Neural crest cell (in vitro differentiated cells): ENCODE measurements around the gene CEP55. TPM values are rescaled to one million over a fixed set of nuclear protein-coding genes. Genes with fewer than 3 reads are reported as not detected.

ENCODE experiments used
- DNase-seq: peaks from one replicate; pipeline ENCODE4 v3.0.0; 2021; ENCODE audit warnings: low read depth, mixed read lengths, low spot score
- H3K27ac Mint-ChIP-seq: one replicate; pipeline ENCODE4 v1.8.0; 2021; ENCODE audit warnings: mild to moderate bottlenecking, mixed read lengths; ENCODE audit not compliant: unreplicated experiment
- H3K27me3 Mint-ChIP-seq: 2 replicates; pipeline ENCODE4 v1.8.0; 2021; ENCODE audit warnings: low read depth, mild to moderate bottlenecking, mixed read lengths
- H3K36me3 Mint-ChIP-seq: 2 replicates; pipeline ENCODE4 v1.8.0; 2021; ENCODE audit warnings: low read depth, mild to moderate bottlenecking, mixed read lengths
- H3K4me1 Mint-ChIP-seq: 2 replicates; pipeline ENCODE4 v1.8.0; 2021; ENCODE audit warnings: mixed read lengths
- H3K4me3 Mint-ChIP-seq: one replicate; pipeline ENCODE4 v1.8.0; 2021; ENCODE audit warnings: mild to moderate bottlenecking, mixed read lengths
- H3K9me3 Mint-ChIP-seq: 2 replicates; pipeline ENCODE4 v1.8.0; 2021; ENCODE audit warnings: mixed read lengths
- total RNA-seq: library from RNA; stranded (reverse); gene quantifications from 2 replicates; pipeline ENCODE4 v1.2.1, GENCODE V29; 2021
- TF ChIP-seq, protein P1 (sequence below): fragments of 200-600 bp; sonication (generic); conservative IDR thresholded peaks from 2 replicates; pipeline ENCODE4 v1.5.0; 2021; ENCODE audit warnings: antibody characterized with exemption, mild to moderate bottlenecking

The CEP55 gene
- total RNA-seq, 1 donor from 2014 or later = 30.7 TPM

- Mint-ChIP-seq H3K27me3 (no peaks in the 10 kb centered on the region), H3K4me1 (peaks cover 27% of the 10 kb centered on the region), H3K36me3 (no peaks in the 10 kb centered on the region), H3K4me3 (no peak overlapping the region), H3K27ac (no peak overlapping the region), H3K9me3 (no peaks in the 10 kb centered on the region)
- TF ChIP-seq, protein P1, sequence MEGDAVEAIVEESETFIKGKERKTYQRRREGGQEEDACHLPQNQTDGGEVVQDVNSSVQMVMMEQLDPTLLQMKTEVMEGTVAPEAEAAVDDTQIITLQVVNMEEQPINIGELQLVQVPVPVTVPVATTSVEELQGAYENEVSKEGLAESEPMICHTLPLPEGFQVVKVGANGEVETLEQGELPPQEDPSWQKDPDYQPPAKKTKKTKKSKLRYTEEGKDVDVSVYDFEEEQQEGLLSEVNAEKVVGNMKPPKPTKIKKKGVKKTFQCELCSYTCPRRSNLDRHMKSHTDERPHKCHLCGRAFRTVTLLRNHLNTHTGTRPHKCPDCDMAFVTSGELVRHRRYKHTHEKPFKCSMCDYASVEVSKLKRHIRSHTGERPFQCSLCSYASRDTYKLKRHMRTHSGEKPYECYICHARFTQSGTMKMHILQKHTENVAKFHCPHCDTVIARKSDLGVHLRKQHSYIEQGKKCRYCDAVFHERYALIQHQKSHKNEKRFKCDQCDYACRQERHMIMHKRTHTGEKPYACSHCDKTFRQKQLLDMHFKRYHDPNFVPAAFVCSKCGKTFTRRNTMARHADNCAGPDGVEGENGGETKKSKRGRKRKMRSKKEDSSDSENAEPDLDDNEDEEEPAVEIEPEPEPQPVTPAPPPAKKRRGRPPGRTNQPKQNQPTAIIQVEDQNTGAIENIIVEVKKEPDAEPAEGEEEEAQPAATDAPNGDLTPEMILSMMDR = no peak
- no peak for DNase-seq
These were observed 42.3 kb upstream of the CEP55 start for GRCh38 chr10:93454146-93454545.

DNA sequence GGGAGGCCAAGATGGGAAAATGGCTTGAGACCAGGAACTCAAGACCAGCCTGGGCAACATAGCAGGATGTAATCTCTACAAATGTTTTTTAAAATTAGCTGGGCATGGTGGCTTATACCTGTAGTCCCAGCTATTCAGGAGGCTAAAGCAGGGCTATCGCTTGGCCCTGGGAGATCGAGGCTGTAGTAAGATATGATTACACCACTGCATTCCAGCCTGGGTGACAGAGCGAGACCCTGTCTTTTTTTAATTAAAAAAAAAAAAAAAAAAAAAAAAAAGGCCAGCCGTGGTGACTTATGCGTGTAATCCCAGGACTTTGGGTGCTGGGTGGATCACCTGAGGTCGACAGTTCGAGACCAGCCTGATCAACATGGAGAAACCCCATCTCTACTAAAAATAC, 41.7 kb upstream of the CEP55 start:
- no peak overlapping the region for H3K27ac Mint-ChIP-seq

GRCh38 chr10:93456480-93456879, 39.9 kb upstream of the CEP55 start:
- Mint-ChIP-seq H3K36me3 (no peaks in the 10 kb centered on the region), H3K4me3 (no peak overlapping the region), H3K4me1 (peaks cover 39% of the 10 kb centered on the region), H3K9me3 (no peaks in the 10 kb centered on the region), H3K27ac (no peak overlapping the region), H3K27me3 (no peaks in the 10 kb centered on the region)
- DNase-seq = no peak
- TF ChIP-seq, protein P1 = no peak

More for the DNA sequence above, 41.7 kb upstream of the CEP55 start:
- no peak for DNase-seq
- Mint-ChIP-seq H3K4me1 (peaks cover 30% of the 10 kb centered on the region), H3K27me3 (no peaks in the 10 kb centered on the region), H3K36me3 (no peaks in the 10 kb centered on the region), H3K4me3 (no peak overlapping the region), H3K9me3 (no peaks in the 10 kb centered on the region)
- TF ChIP-seq, protein P1 = no peak

GRCh38 chr10:93457511-93457910, 38.9 kb upstream of the CEP55 start:
- H3K4me3 Mint-ChIP-seq = no peak overlapping the region
- no peak for DNase-seq
- no peaks in the 10 kb centered on the region for H3K27me3 Mint-ChIP-seq
- H3K4me1 Mint-ChIP-seq = peaks cover 46% of the 10 kb centered on the region
- no peaks in the 10 kb centered on the region for H3K36me3 Mint-ChIP-seq
- TF ChIP-seq, protein P1 = no peak
- no peaks in the 10 kb centered on the region for H3K9me3 Mint-ChIP-seq
- no peak overlapping the region for H3K27ac Mint-ChIP-seq

DNA sequence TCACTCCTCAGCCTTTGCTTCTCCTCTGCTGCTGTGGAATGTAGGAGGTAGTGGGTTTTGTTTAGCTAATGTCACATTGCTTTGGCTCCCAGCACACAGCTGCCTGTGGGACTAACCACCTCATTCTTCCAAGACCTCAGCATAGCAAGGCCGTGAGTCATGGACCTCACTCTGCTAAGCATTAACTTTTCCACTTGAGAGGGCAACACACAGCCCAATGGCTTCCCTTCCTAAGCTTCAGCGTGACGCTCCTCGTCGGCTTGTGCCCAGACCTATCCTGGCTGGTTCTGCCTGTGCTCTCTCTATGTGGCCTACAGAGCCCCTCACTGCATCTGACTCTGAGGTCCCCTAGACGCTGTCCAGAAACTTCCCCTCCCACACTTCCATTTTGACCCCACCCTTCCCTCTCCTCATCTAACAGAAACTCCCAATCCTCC, 37.6 kb upstream of the CEP55 start:
- no peaks in the 10 kb centered on the region for H3K27me3 Mint-ChIP-seq
- no peak for DNase-seq
- H3K9me3 Mint-ChIP-seq = no peaks in the 10 kb centered on the region
- peaks cover 54% of the 10 kb centered on the region for H3K4me1 Mint-ChIP-seq
- TF ChIP-seq, protein P1 = no peak
- H3K36me3 Mint-ChIP-seq = no peaks in the 10 kb centered on the region
- peak overlapping the region; percentile 60 for H3K27ac Mint-ChIP-seq
- no peak overlapping the region for H3K4me3 Mint-ChIP-seq

GRCh38 chr10:93459466-93459865, 36.9 kb upstream of the CEP55 start:
- H3K4me1 Mint-ChIP-seq = peaks cover 60% of the 10 kb centered on the region
- TF ChIP-seq, protein P1 = no peak
- no peak overlapping the region for H3K4me3 Mint-ChIP-seq
- no peaks in the 10 kb centered on the region for H3K27me3 Mint-ChIP-seq
- no peaks in the 10 kb centered on the region for H3K9me3 Mint-ChIP-seq
- H3K36me3 Mint-ChIP-seq = no peaks in the 10 kb centered on the region
- H3K27ac Mint-ChIP-seq = no peak overlapping the region
- DNase-seq = no peak
